ENCODE data around the gene TBC1D2. TPM values are rescaled to one million over a fixed set of nuclear protein-coding genes. Genes with fewer than 3 reads are reported as not detected.

Gene TBC1D2
- total and polyA plus RNA-seq, 10 of the 15 experiments (the other 5 are each of a cell fraction or from before 2014, with no cell fraction given), result 0.04 to 1.6 (median 1.1) TPM

DNA sequence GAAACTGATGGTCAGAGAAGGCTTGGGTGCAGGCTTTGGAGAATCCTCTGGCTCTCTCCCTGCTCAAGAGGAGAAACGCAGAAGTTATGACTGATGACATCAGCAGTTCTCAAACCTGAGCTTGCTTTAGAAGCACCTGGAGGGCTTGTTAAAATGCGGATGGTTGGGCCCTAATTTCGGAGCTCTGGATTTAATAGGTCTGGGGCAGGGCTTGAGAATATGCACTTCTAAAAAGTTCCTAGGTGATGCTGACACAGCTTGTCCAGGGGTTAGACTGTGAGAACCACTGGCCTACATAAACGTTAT is 26.4 kb downstream of the TBC1D2 start:
- H3K4me3 ChIP-seq, result no peak overlapping the region
- no peak for ATAC-seq
- FAIRE-seq, result no peak
- no peak overlapping the region for H2AFZ ChIP-seq (ENCODE audit: control insufficient read depth, low read depth, low read length)
- RAD21 ChIA-PET (ENCODE audit: unreplicated experiment), result interaction anchor here (1.1 kb wide), 1 partner anchor 28 kb away, joined by 4 read pairs; no protein-coding TSS in a partner anchor
- 96% methylated on average over 4 of the region's 4 CpGs for WGBS (ENCODE audit: insufficient coverage, insufficient replicate concordance, low lambda C conversion rate, missing lambda C conversion rate)
- POLR2A ChIA-PET, result no interaction called here
- SMC1A ChIA-PET (ENCODE audit: uncharacterized antibody, unreplicated experiment), result interaction anchor here (0.7 kb wide), 1 partner anchor 24 kb away, joined by 3 read pairs; no protein-coding TSS in a partner anchor
- CTCF ChIA-PET, result interaction anchor here (1.0 kb wide), 1 partner anchor 291 kb away, joined by 3 read pairs; the partner anchor contains the start of gene HEMGN
- no peak for DNase-seq (ENCODE audit: low read depth, low spot score)
- H3K79me2 ChIP-seq (ENCODE audit: control insufficient read depth, insufficient read depth, low read length), result no peaks in the 10 kb centered on the region
- peaks cover 7% of the 10 kb centered on the region; the same call in 1 of the 2 replicates for H3K4me1 ChIP-seq (ENCODE audit: control insufficient read depth, insufficient read depth, low read length)
- in situ Hi-C loops (cut with MboI), result no loop called here
- BruUV-seq (replicated peaks), result no TSS peak
- no peak overlapping the region for H3K9ac ChIP-seq (ENCODE audit: control insufficient read depth, insufficient read depth, low read length)
- intact Hi-C loops (cut with micrococcal nuclease; ENCODE audit: unreplicated experiment), result no loop called here
- no peaks in the 10 kb centered on the region for H3K36me3 ChIP-seq (ENCODE audit: control insufficient read depth in 2 of 2, insufficient read depth in 2 of 2, low read length in 1 of 2)
- no peaks in the 10 kb centered on the region for H3K27me3 ChIP-seq (replicated peaks in 1 of 2; ENCODE audit: control insufficient read depth in 2 of 2, insufficient read depth in 2 of 2, low read length in 1 of 2)
- H4K20me1 ChIP-seq (ENCODE audit: control insufficient read depth, insufficient read depth), result no peaks in the 10 kb centered on the region
- no peaks in the 10 kb centered on the region for H3K9me3 ChIP-seq (replicated peaks; ENCODE audit: control insufficient read depth, insufficient read depth, low read length)
- no peak overlapping the region for H3K27ac ChIP-seq (ENCODE audit: control insufficient read depth, insufficient read depth)
- no peak overlapping the region for H3K4me2 ChIP-seq (ENCODE audit: control insufficient read depth, insufficient read depth)
- TF ChIP-seq FOS (IDR thresholded peaks at IDR 0.05; ENCODE audit: borderline replicate concordance, extremely low read depth, insufficient read length) (no peak), SUZ12 (IDR thresholded peaks at IDR 0.05; ENCODE audit: unreplicated experiment) (no peak), MYC (IDR thresholded peaks at IDR 0.05; ENCODE audit: insufficient read depth, insufficient read length, insufficient replicate concordance, low read length, severe bottlenecking) (no peak), JUND (IDR thresholded peaks at IDR 0.05; ENCODE audit: low read depth, low read length) (no peak), MEF2A (IDR thresholded peaks at IDR 0.05; ENCODE audit: insufficient read depth, low read depth, low read length) (no peak), NFIC (IDR thresholded peaks at IDR 0.05; ENCODE audit: low read depth, low read length) (no peak), NR2C2 (IDR thresholded peaks at IDR 0.05; ENCODE audit: borderline replicate concordance, control insufficient read depth, insufficient read length, low read depth) (no peak), HDGF (IDR thresholded peaks at IDR 0.05) (no peak), SIX5 (IDR thresholded peaks at IDR 0.05; ENCODE audit: low read depth, low read length, severe bottlenecking) (no peak), POLR2AphosphoS2 (IDR thresholded peaks at IDR 0.05; ENCODE audit: low read depth, low read length) (no peak), CHD2 (IDR thresholded peaks at IDR 0.05; ENCODE audit: borderline replicate concordance, low read depth, low read length) (no peak), MTA2 (IDR thresholded peaks at IDR 0.05; ENCODE audit: low read depth) (no peak), GATAD2B (conservative IDR thresholded peaks at IDR 0.05; ENCODE audit: low read depth) (no peak)
- TF ChIP-seq, protein P1, sequence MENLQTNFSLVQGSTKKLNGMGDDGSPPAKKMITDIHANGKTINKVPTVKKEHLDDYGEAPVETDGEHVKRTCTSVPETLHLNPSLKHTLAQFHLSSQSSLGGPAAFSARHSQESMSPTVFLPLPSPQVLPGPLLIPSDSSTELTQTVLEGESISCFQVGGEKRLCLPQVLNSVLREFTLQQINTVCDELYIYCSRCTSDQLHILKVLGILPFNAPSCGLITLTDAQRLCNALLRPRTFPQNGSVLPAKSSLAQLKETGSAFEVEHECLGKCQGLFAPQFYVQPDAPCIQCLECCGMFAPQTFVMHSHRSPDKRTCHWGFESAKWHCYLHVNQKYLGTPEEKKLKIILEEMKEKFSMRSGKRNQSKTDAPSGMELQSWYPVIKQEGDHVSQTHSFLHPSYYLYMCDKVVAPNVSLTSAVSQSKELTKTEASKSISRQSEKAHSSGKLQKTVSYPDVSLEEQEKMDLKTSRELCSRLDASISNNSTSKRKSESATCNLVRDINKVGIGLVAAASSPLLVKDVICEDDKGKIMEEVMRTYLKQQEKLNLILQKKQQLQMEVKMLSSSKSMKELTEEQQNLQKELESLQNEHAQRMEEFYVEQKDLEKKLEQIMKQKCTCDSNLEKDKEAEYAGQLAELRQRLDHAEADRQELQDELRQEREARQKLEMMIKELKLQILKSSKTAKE (IDR thresholded peaks at IDR 0.05; ENCODE audit: low read depth, poor library complexity, severe bottlenecking), result no peak
- TF ChIP-seq, protein P2, sequence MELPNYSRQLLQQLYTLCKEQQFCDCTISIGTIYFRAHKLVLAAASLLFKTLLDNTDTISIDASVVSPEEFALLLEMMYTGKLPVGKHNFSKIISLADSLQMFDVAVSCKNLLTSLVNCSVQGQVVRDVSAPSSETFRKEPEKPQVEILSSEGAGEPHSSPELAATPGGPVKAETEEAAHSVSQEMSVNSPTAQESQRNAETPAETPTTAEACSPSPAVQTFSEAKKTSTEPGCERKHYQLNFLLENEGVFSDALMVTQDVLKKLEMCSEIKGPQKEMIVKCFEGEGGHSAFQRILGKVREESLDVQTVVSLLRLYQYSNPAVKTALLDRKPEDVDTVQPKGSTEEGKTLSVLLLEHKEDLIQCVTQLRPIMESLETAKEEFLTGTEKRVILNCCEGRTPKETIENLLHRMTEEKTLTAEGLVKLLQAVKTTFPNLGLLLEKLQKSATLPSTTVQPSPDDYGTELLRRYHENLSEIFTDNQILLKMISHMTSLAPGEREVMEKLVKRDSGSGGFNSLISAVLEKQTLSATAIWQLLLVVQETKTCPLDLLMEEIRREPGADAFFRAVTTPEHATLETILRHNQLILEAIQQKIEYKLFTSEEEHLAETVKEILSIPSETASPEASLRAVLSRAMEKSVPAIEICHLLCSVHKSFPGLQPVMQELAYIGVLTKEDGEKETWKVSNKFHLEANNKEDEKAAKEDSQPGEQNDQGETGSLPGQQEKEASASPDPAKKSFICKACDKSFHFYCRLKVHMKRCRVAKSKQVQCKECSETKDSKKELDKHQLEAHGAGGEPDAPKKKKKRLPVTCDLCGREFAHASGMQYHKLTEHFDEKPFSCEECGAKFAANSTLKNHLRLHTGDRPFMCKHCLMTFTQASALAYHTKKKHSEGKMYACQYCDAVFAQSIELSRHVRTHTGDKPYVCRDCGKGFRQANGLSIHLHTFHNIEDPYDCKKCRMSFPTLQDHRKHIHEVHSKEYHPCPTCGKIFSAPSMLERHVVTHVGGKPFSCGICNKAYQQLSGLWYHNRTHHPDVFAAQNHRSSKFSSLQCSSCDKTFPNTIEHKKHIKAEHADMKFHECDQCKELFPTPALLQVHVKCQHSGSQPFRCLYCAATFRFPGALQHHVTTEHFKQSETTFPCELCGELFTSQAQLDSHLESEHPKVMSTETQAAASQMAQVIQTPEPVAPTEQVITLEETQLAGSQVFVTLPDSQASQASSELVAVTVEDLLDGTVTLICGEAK (IDR thresholded peaks at IDR 0.05; ENCODE audit: borderline replicate concordance), result no peak
- TF ChIP-seq, protein P3, sequence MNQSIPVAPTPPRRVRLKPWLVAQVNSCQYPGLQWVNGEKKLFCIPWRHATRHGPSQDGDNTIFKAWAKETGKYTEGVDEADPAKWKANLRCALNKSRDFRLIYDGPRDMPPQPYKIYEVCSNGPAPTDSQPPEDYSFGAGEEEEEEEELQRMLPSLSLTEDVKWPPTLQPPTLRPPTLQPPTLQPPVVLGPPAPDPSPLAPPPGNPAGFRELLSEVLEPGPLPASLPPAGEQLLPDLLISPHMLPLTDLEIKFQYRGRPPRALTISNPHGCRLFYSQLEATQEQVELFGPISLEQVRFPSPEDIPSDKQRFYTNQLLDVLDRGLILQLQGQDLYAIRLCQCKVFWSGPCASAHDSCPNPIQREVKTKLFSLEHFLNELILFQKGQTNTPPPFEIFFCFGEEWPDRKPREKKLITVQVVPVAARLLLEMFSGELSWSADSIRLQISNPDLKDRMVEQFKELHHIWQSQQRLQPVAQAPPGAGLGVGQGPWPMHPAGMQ (IDR thresholded peaks at IDR 0.05; ENCODE audit: borderline replicate concordance), result no peak
